Measurements from ENCODE around the gene PARVG.

The PARVG gene

DNA sequence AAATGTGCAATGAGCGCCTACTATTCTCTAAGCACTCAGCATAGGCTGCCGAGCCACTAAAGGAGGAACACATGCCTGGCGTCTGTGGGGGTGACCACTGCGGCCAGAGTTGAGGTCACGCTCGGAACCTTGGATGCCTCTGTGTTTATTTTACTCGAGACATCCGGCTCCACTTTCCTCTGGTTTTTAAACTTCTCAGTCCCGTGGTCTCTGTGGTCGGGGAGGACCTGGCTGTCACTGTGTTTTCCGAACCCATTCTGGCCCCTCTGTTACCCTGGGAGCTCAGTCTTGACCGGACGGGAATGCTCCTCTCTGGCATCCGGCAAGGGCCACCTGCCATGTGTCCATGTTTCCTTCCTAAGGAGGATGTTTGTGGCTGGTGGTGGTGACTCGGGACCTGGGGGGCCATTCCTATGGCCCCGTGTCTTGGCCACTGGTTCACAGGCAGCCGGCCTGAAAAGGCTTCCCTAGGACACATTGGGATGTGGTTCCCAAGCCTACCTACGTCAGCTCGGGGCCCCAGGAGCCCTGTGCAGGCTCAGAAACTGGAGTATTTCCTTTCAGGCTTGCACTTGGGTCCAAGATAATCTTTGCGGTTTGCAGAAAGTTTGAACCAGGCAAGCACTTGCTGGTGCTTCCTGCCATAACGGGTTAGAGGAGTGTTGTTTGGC lies 46.7 kb upstream of the PARVG start:
- H3K36me3 ChIP-seq, result no peaks in the 10 kb centered on the region

DNA sequence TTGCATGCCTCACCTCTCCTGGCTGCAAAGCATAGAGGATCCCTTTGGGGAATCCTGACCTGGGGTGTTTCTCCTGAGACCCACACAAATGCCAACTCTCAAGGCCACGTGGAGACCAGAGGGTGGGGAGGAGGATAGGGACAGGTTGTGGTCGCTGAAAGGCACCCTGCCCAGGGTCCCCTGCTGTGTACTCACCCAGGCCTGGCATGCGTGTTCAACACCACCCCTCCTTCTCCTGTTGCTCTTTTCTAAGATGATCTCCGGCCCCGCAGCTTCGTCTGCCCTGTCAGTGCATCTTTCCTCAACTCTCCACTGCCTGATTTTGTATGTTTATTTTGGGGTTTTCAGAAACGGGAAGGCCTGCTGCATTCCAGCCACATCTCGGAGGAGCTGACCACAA lies 44.6 kb upstream of the PARVG start:
- H3K27me3 ChIP-seq, result peaks cover 10% of the 10 kb centered on the region
- H3K36me3 ChIP-seq, result no peaks in the 10 kb centered on the region
- no peak overlapping the region for H3K4me3 ChIP-seq (ENCODE audit: low read depth in 1 of 2, low read length in 1 of 2)
- H3K9me3 ChIP-seq, result no peaks in the 10 kb centered on the region
- no peak overlapping the region for H3K27ac ChIP-seq
- TF ChIP-seq CTCF (IDR thresholded peaks at IDR 0.05), result no peak
- H3K4me1 ChIP-seq (ENCODE audit: control insufficient read depth in 1 of 2, insufficient read depth in 1 of 2, low read depth in 1 of 2, low read length in 1 of 2), result no peaks in the 10 kb centered on the region

More for the DNA sequence above, 46.7 kb upstream of the PARVG start:
- no peak for TF ChIP-seq CTCF (IDR thresholded peaks at IDR 0.05)
- Histone ChIP-seq H3K4me1 (ENCODE audit: control insufficient read depth in 1 of 2, insufficient read depth in 1 of 2, low read depth in 1 of 2, low read length in 1 of 2) (no peaks in the 10 kb centered on the region), H3K9me3 (no peaks in the 10 kb centered on the region), H3K27me3 (peaks cover 10% of the 10 kb centered on the region), H3K27ac (no peak overlapping the region), H3K4me3 (ENCODE audit: low read depth in 1 of 2, low read length in 1 of 2) (no peak overlapping the region)

DNA sequence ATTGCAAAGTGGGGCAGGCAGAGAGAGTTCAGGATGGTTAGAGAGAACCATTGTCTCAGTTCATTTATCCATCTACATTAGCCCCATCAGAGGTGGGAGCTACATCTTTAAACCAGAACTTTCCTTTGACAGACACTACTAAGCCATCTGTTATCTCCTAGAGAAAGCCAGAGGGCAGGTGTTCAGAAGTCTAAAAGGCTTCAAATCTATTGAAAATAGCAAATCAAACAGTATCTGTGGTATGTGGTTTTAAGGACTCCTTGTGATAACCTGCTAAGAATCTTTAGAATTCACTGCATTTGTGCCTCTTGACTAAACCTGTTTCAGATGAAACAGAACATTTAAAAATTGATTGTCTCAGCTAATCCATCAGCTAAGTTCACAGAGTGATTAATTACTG lies 43.9 kb upstream of the PARVG start:
- Histone ChIP-seq H3K36me3 (no peaks in the 10 kb centered on the region), H3K27ac (no peak overlapping the region), H3K27me3 (peaks cover 10% of the 10 kb centered on the region), H3K4me1 (ENCODE audit: control insufficient read depth in 1 of 2, insufficient read depth in 1 of 2, low read depth in 1 of 2, low read length in 1 of 2) (no peaks in the 10 kb centered on the region), H3K9me3 (no peaks in the 10 kb centered on the region), H3K4me3 (ENCODE audit: low read depth in 1 of 2, low read length in 1 of 2) (no peak overlapping the region)
- TF ChIP-seq CTCF (IDR thresholded peaks at IDR 0.05), result no peak

GRCh38 chr22:44137415-44137814 lies 43.3 kb upstream of the PARVG start:
- H3K4me3 ChIP-seq (ENCODE audit: low read depth in 1 of 2, low read length in 1 of 2), result no peak overlapping the region
- no peak overlapping the region for H3K27ac ChIP-seq
- no peaks in the 10 kb centered on the region for H3K36me3 ChIP-seq
- peaks cover 10% of the 10 kb centered on the region for H3K27me3 ChIP-seq
- no peaks in the 10 kb centered on the region for H3K4me1 ChIP-seq (ENCODE audit: control insufficient read depth in 1 of 2, insufficient read depth in 1 of 2, low read depth in 1 of 2, low read length in 1 of 2)
- TF ChIP-seq CTCF (IDR thresholded peaks at IDR 0.05), result no peak
- no peaks in the 10 kb centered on the region for H3K9me3 ChIP-seq

DNA sequence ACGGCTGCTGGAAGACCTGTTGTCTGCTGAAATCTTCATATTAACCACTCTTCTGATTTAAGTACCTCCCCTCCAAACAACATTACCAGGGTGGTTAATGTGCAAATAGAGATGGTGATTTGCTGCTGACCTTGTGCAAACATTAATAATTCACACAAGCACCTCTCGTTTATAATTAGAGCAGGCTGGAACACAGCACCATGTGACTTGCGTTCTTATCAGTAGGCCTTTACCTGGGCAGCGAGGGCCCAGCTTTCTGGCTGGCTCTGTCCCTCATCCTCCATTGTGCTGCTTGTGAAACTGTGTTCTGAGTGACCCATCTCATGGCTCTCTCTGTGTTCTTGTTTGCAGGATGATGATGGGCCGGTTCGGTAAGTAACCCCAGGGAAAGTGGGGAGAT lies 41.0 kb upstream of the PARVG start:
- Histone ChIP-seq H3K4me1 (ENCODE audit: control insufficient read depth in 1 of 2, insufficient read depth in 1 of 2, low read depth in 1 of 2, low read length in 1 of 2) (no peaks in the 10 kb centered on the region), H3K4me3 (ENCODE audit: low read depth in 1 of 2, low read length in 1 of 2) (no peak overlapping the region), H3K36me3 (no peaks in the 10 kb centered on the region), H3K9me3 (no peaks in the 10 kb centered on the region), H3K27ac (no peak overlapping the region), H3K27me3 (no peaks in the 10 kb centered on the region)
- no peak for TF ChIP-seq CTCF (IDR thresholded peaks at IDR 0.05)
